Measurements from ENCODE around the gene ARL16. TPM values are rescaled to one million over a fixed set of nuclear protein-coding genes. Genes with fewer than 3 reads are reported as not detected.

The ARL16 gene
- total RNA-seq, 2 experiments from 2014 or later = 17.7 to 18.5 TPM

GRCh38 chr17:81636505-81637288, 46.9 kb downstream of the ARL16 start, which contains the start of the genes NPLOC4 and TSPAN10:
TSS of gene NPLOC4 (minus strand) at chr17:81637112. CDS start at chr17:81636930, 182 bp downstream.
TSS of gene TSPAN10 (plus strand) at chr17:81637196. CDS start at chr17:81642413, 5,217 bp downstream.
- CTCF ChIA-PET = interaction anchor here (1.3 kb wide), 1 partner anchor 35 kb away, joined by 3 read pairs; no protein-coding TSS in a partner anchor

GRCh38 chr17:81635973-81636504, 47.6 kb downstream of the ARL16 start:
- CTCF ChIA-PET = interaction anchor here (1.3 kb wide), 1 partner anchor 34 kb away, joined by 3 read pairs; no protein-coding TSS in a partner anchor
- POLR2A ChIA-PET = no interaction called here

More at GRCh38 chr17:81636505-81637288, 46.9 kb downstream of the ARL16 start, which contains the start of the genes NPLOC4 and TSPAN10:
- POLR2A ChIA-PET = no interaction called here

- ChIA-PET CTCF (interaction anchor here (0.9 kb wide), 1 partner anchor 74 kb away, joined by 4 read pairs; no protein-coding TSS in a partner anchor), POLR2A (no interaction called here)
Observed at GRCh38 chr17:81635431-81635830, 48.2 kb downstream of the ARL16 start.

- ChIA-PET CTCF (no interaction called here), POLR2A (no interaction called here)
Observed at GRCh38 chr17:81631482-81631881, 52.1 kb downstream of the ARL16 start.

Other genes with a start within 250 kb of the ARL16 start
- gene ACTG1, start 171.0 kb downstream of the ARL16 start, total RNA-seq = 1,000 to 10,000 TPM; 4,757 to 4,840 TPM
- gene FSCN2, start 155.4 kb downstream of the ARL16 start, total RNA-seq = under 1 TPM; 0.21 to 0.50 TPM
- 10 to 100 TPM; 50.6 to 55.8 TPM for gene FAAP100, start 131.4 kb downstream of the ARL16 start, total RNA-seq
- 100 to 1,000 TPM; 114 to 119 TPM for gene NPLOC4, start 46.7 kb downstream of the ARL16 start, total RNA-seq
- gene TSPAN10, start 46.6 kb downstream of the ARL16 start, total RNA-seq = under 1 TPM; 0.19 to 0.23 TPM
- 1 to 10 TPM; 2.5 to 4.3 TPM for gene PDE6G, start 27.3 kb downstream of the ARL16 start, total RNA-seq
- 10 to 100 TPM; 49.1 to 55.7 TPM for gene OXLD1, start 17.2 kb downstream of the ARL16 start, total RNA-seq
- 10 to 100 TPM; 68.7 to 71.9 TPM for gene CCDC137, start 17.1 kb downstream of the ARL16 start, total RNA-seq
- gene HGS, start 214 bp upstream of the ARL16 start, total RNA-seq = 100 to 1,000 TPM; 132 to 136 TPM
- gene MRPL12, start 19.6 kb upstream of the ARL16 start, total RNA-seq = 100 to 1,000 TPM; 230 to 235 TPM
- 10 to 100 TPM; 39.6 to 39.8 TPM for gene SLC25A10, start 28.5 kb upstream of the ARL16 start, total RNA-seq
- not detected for gene GCGR, start 120.4 kb upstream of the ARL16 start, total RNA-seq
- gene MCRIP1, start 149.5 kb upstream of the ARL16 start, total RNA-seq = 10 to 100 TPM; 44.5 to 46.3 TPM
- not detected for gene PPP1R27, start 151.3 kb upstream of the ARL16 start, total RNA-seq
- 100 to 1,000 TPM; 493 to 503 TPM for gene P4HB, start 176.7 kb upstream of the ARL16 start, total RNA-seq
- 100 to 1,000 TPM; 669 to 688 TPM for gene ARHGDIA, start 187.5 kb upstream of the ARL16 start, total RNA-seq
- 100 to 1,000 TPM; 305 to 310 TPM for gene ALYREF, start 207.8 kb upstream of the ARL16 start, total RNA-seq
- 100 to 1,000 TPM; 147 TPM for gene ANAPC11, start 207.9 kb upstream of the ARL16 start, total RNA-seq
- under 1 TPM in 1 of 2 experiments, not detected in 1; 0.17 TPM for gene NPB, start 218.4 kb upstream of the ARL16 start, total RNA-seq
- 10 to 100 TPM; 30.4 to 30.9 TPM for gene PCYT2, start 227.6 kb upstream of the ARL16 start, total RNA-seq
- gene SIRT7, start 234.4 kb upstream of the ARL16 start, total RNA-seq = 10 to 100 TPM; 37.1 to 39.7 TPM
- 10 to 100 TPM; 28.2 to 29.7 TPM for gene MAFG, start 243.9 kb upstream of the ARL16 start, total RNA-seq